ENCODE measurements around the gene AJM1.
A peak's percentile ranks its signal among the peaks of the same experiment; 100 is the strongest.

AJM1 gene

DNA sequence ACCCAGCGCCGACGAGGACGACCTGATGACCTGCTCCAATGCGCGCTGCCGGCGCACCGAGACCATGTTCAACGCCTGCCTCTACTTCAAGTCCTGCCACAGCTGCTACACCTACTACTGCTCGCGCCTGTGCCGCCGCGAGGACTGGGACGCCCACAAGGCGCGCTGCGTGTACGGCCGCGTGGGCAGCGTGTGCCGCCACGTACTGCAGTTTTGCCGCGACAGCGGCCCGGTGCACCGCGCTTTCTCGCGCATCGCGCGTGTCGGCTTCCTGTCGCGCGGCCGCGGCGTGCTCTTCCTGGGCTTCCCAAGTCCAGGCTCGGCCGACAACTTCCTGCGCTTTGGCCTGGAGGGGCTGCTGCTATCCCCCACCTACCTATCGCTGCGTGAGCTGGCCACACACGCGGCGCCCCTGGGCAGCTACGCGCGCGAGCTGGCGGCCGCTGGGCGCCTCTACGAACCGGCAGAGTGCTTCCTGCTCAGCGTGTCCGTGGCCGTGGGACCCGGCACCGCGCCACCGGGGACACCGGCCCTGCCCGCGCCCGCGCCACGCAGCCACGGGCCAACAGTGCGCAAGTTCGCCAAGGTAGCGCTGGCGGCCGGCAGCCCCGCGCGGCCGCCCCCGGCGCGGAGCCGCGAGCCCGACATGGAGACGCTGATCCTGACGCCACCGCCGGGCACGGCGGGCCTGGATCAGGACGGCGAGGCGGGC lies 4.3 kb downstream of the AJM1 start:
- no peak for DNase-seq

- DNase-seq: no peak
Measured at GRCh38 chr9:136847088-136847825, 5.0 kb downstream of the AJM1 start.

DNA sequence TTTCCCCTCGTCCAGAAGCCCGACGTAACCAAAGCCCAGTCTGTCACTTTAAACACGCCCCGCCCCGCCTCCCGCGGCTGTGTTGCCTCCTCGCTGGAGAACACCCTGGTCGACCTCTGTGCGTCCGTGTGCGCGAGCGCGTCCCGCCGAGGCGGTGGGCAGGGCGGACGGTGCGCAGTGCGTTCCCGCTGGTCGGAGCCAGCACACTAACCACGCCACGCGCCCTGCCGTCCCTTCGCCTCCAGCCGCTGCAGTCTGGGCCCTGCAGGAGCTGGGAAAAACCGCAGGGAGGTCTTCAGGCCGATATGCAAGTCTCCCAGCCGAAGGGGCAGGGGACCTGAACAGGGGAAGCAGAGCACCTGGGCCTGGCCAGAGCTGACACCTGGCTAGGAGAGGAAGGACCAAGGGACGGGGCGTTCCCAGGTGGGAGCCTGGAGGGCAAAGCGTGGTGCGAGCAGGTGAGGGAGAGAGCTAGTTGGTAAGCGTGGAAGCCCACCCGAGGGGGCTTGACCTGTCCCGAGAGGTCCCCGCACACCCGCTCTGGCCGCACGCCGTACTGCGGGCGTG lies 5.6 kb downstream of the AJM1 start:
- DNase-seq: peak; percentile 54

- DNase-seq: peak; percentile 56
Measured at GRCh38 chr9:136848393-136849037, 6.2 kb downstream of the AJM1 start.

DNA sequence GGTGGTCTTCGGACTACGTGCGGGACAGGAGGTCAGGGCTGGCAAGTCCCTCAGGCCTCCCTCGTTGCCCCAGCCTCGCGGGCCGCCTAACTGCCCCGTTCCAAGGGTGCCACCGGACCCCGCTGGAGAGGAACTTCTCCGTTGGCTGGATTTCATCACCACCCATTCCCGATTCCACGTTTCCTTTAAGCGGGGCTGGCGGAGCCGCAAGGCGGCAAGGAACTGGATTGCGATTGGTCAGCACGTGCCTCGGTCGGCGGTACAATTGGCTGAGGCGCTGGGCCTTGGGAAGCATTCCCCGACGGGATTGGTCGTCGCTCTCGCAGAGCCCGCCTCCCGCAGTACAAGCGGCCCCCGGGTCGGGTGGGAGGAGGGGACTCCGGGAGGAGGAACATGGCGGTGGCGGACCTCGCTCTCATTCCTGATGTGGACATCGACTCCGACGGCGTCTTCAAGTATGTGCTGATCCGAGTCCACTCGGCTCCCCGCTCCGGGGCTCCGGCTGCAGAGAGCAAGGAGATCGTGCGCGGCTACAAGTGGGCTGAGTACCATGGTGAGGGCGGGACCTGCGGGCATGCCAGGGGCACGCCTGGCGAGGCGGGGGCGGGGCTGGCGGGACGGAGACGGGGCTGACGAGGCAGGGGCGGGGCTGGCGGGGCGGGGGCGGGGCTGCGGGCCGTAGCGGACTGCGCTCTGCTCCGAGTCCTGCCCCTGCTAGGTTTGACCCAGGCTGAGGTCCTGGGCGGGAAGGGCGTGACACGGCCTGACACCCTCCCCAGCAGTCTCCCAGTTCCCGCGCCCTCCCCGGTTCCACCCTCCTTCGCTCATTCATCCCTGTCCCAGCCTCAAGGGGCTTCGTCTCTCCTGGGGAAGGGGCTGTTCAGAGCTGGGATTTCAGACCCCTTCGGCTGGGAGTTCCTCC lies 7.0 kb downstream of the AJM1 start, which contains the start of gene PHPT1:
TSS of gene PHPT1 (plus strand) at position 372 of the 922 bp plus-strand sequence. CDS start at position 394, 22 bp downstream.
- peak; percentile 95 for DNase-seq

DNA sequence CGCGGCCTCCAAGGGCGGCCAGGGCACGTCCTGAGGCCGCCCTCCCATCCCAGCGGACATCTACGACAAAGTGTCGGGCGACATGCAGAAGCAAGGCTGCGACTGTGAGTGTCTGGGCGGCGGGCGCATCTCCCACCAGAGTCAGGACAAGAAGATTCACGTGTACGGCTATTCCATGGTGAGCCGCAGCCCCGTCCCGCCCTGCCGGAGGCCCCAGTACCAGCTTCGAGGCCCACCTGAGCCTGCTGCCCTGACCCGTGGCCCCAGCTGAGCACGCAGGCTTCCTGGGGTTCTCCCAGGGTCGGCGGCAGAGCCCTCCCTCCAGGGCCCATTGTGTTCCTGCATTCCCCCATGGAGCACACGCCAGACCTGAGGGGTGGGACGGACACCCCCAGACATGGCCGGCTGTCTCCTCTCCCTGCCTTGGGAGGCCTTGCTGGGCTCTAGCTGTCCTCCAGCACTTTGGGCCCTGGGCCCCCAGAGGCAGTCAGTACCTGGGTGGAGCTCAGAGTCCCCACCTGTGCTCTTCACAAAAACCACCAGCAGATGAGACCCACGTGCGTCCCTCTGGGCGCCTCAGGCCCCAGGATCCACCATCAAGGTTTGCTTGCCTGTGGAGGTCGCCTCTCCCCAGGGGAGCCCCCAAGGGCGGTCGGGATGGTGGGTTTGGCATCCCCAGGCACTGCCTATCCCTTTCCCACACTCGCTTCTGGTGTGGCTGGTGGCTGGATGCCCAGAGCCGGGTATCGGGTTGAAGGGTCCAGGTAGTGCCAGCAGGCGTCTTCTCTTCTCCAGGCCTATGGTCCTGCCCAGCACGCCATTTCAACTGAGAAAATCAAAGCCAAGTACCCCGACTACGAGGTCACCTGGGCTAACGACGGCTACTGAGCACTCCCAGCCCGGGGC lies 7.9 kb downstream of the AJM1 start:
- no peak for DNase-seq

GRCh38 chr9:136850866-136851775 lies 8.8 kb downstream of the AJM1 start:
- DNase-seq: no peak

GRCh38 chr9:136851941-136852663 lies 9.8 kb downstream of the AJM1 start, which contains the start of gene MAMDC4:
Gene MAMDC4, plus strand, starts transcription at chr9:136852346. Its CDS starts 71 bp downstream, at chr9:136852417.
- DNase-seq: no peak

- no peak for DNase-seq
Measured at GRCh38 chr9:136852664-136853595, 10.7 kb downstream of the AJM1 start.

DNA sequence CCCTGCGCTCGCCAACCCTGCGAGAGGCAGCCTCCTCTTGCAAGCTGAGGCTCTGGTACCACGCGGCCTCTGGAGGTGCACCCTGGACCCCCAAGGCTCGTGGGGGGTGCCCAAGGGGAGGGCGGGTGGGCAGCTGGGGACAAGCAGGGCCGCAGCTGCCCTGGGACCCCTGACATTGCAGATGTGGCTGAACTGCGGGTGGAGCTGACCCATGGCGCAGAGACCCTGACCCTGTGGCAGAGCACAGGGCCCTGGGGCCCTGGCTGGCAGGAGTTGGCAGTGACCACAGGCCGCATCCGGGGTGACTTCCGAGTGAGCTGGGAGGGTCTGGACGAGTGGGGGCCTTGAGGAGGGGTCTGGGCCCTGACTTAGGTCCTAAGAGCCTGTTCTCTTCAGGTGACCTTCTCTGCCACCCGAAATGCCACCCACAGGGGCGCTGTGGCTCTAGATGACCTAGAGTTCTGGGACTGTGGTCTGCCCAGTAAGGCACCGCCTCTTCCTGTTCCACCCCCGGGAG lies 11.4 kb downstream of the AJM1 start:
- no peak for DNase-seq

DNA sequence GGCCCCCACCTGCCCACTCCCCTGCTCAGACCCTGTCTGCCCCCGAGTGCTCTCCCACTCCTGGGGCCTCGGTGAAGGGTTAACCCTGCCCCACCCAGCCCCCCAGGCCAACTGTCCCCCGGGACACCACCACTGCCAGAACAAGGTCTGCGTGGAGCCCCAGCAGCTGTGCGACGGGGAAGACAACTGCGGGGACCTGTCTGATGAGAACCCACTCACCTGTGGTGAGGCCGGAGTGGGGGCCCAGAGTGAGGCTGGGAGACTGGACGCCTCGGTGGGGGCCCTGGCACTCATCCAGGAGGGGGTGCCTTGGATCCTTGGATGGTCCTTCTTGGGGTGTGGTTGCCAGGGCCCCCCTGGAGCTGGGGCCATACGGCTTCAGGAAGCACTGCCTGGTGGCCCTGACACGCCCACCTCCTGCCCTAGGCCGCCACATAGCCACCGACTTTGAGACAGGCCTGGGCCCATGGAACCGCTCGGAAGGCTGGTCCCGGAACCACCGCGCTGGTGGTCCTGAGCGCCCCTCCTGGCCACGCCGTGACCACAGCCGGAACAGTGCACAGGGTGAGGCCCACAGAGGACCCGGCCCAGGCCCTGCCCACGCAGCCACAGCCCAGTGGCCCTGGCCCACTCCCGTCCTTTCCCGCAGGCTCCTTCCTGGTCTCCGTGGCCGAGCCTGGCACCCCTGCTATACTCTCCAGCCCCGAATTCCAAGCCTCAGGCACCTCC lies 12.0 kb downstream of the AJM1 start:
- DNase-seq: no peak

GRCh38 chr9:136854842-136855460 lies 12.7 kb downstream of the AJM1 start:
- DNase-seq: no peak

DNA sequence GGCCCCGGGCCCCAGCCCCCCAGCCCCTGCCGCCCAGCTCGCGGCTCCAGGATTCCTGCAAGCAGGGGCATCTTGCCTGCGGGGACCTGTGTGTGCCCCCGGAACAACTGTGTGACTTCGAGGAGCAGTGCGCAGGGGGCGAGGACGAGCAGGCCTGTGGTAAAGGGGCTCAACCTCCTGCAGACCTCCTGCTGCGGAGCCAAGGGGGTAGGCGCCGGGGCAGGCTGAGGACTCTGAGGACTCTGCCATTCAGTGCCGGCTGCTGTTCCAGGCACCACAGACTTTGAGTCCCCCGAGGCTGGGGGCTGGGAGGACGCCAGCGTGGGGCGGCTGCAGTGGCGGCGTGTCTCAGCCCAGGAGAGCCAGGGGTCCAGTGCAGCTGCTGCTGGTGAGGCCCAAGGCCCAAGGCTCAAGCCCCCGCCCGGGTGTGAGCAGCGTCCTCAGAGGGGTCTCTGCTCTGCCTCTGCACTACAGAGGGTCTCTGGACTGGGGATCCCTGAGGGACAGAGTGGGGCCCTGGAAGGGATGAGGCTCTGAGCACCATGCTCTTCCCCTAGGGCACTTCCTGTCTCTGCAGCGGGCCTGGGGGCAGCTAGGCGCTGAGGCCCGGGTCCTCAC lies 13.3 kb downstream of the AJM1 start:
- DNase-seq: no peak

GRCh38 chr9:136856079-136856476 lies 13.8 kb downstream of the AJM1 start:
- no peak for DNase-seq

DNA sequence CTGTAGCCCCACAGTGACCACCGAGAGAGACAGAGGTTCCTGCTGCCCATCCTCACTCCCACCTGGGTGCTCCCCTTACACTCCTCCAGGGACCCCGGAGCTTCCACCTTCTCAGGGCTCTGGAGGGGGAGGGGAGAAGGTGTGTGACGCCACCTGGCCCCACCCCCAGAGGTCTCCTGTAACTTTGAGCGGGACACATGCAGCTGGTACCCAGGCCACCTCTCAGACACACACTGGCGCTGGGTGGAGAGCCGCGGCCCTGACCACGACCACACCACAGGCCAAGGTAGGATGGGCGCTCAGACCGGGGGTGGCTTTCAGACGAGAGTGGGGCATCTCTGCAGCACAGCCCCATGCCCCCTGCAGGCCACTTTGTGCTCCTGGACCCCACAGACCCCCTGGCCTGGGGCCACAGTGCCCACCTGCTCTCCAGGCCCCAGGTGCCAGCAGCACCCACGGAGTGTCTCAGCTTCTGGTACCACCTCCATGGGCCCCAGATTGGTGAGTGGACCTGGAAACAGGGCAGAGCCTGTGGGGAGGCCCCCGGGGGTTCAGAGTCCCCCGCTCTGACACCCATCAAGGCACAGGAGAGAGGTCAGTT lies 14.4 kb downstream of the AJM1 start:
- DNase-seq: no peak

GRCh38 chr9:136857166-136857565 lies 14.9 kb downstream of the AJM1 start:
- no peak for DNase-seq

All from NCI-H748 treated with DMSO at 0.1 percent for 48 hours (cell line).